K562 (cell line): ENCODE measurements around the gene DYNC2I2. TPM values are rescaled to one million over a fixed set of nuclear protein-coding genes. Genes with fewer than 3 reads are reported as not detected.

ENCODE experiments used
- ATAC-seq: fragments of 200-7000 bp; cut with Tn5 transposase; 3 replicates; pipeline ENCODE4 v1.9.1; 2020; ENCODE audit warnings: moderate library complexity
- BruUV-seq: library from RNA; stranded (reverse); fragments of 400-500 nt; replicated peaks from 2 replicates; lab custom pipeline; 2021; lab: Mats Ljungman, UMichigan
- CTCF ChIA-PET: fragments of 300-600 bp; formaldehyde crosslinking; extraction: SDS; loops from one replicate; lab custom pipeline; 2021; ENCODE audit warnings: low intra/inter-chr PET ratio; lab: Yijun Ruan, JAX
- POLR2A ChIA-PET: fragments of 300-600, 350-650 bp; sonication (Branson Sonifier 250); formaldehyde crosslinking; extraction: SDS; loops from one replicate; lab custom pipeline; 2021; ENCODE audit warnings: antibody characterized with exemption, inconsistent platforms; lab: Yijun Ruan, JAX
- DNase-seq, 4 experiments: peaks; one replicate each; pipeline versions ENCODE4 v3.0.0 to v3.0.0-alpha.2; 2011 to 2018; ENCODE audit warnings: low spot score in 3 of 4, mixed read lengths in 3 of 4; ENCODE audit errors: extremely low read depth in 1 of 4
- FAIRE-seq: peaks from 2 replicates; lab custom pipeline; 2011; peaks lifted over from hg19 to GRCh38; lab: Jason Lieb, UNC
- H2AFZ ChIP-seq: 2 replicates; pipeline ENCODE4 v1.6.0; 2011; ENCODE audit warnings: low read depth, low read length, control low read depth, inconsistent platforms
- H3K27ac ChIP-seq: fragments of 200-600 bp; 3 replicates; pipeline ENCODE4 v1.8.0; 2011; ENCODE audit warnings: low read depth, mild to moderate bottlenecking, control low read depth, inconsistent platforms, low read length, moderate library complexity, mixed read lengths; ENCODE audit errors: extremely low read depth
- H3K27me3 ChIP-seq, 2 experiments: fragments of 300-600 bp in 1 of 2; 2 replicates in 1 of 2; 3 replicates in 1 of 2; pipeline versions ENCODE4 v1.6.0 to v1.8.0; 2011; ENCODE audit warnings: inconsistent platforms in 2 of 2, low read length in 2 of 2, mild to moderate bottlenecking in 1 of 2, mixed read lengths in 1 of 2, moderate library complexity in 1 of 2; ENCODE audit not compliant: control insufficient read depth in 2 of 2, insufficient read depth in 2 of 2
- H3K36me3 ChIP-seq: fragments of 300-600 bp; 3 replicates; pipeline ENCODE4 v1.8.0; 2011; ENCODE audit warnings: mild to moderate bottlenecking, low read length, inconsistent platforms; ENCODE audit not compliant: control insufficient read depth, insufficient read depth
- H3K4me1 ChIP-seq, 2 experiments: fragments of 200-600 bp in 1 of 2; replicated peaks in 1 of 2; 2 replicates in 1 of 2; 3 replicates in 1 of 2; pipeline versions ENCODE4 v1.5.1 to v1.8.0; 2011; ENCODE audit warnings: inconsistent platforms in 2 of 2, low read length in 2 of 2, mild to moderate bottlenecking in 1 of 2, mixed read lengths in 1 of 2, moderate library complexity in 1 of 2; ENCODE audit not compliant: control insufficient read depth in 2 of 2, insufficient read depth in 2 of 2
- H3K4me2 ChIP-seq: 2 replicates; pipeline ENCODE4 v1.6.1; 2011; ENCODE audit warnings: low read length, control low read depth, inconsistent platforms, mixed read lengths; ENCODE audit not compliant: insufficient read depth
- H3K4me3 ChIP-seq: fragments of 200-600 bp; sonication (generic), shearing (Covaris generic); 2 replicates; pipeline ENCODE4 v1.5.1; 2016; ENCODE audit warnings: control low read depth, inconsistent platforms
- H3K79me2 ChIP-seq: fragments of 200-600 bp; 3 replicates; pipeline ENCODE4 v1.8.0; 2011; ENCODE audit warnings: low read length, inconsistent platforms; ENCODE audit not compliant: control insufficient read depth, insufficient read depth
- H3K9ac ChIP-seq, 2 experiments: 2 replicates each; pipeline versions ENCODE4 v1.6.0 to v1.6.1; 2011; ENCODE audit warnings: low read depth in 2 of 2, low read length in 2 of 2, control low read depth in 1 of 2, inconsistent platforms in 1 of 2, mild to moderate bottlenecking in 1 of 2, mixed read lengths in 1 of 2; ENCODE audit not compliant: insufficient read depth in 1 of 2
- H3K9me1 ChIP-seq: one replicate; pipeline ENCODE4 v1.6.0; 2011; ENCODE audit warnings: inconsistent platforms, mild to moderate bottlenecking, low read length, moderate library complexity; ENCODE audit not compliant: control insufficient read depth, insufficient read depth
- H3K9me3 ChIP-seq: replicated peaks from 2 replicates; pipeline ENCODE4 v1.5.1; 2011; ENCODE audit warnings: low read depth, low read length, inconsistent platforms; ENCODE audit not compliant: control insufficient read depth, insufficient read depth
- H4K20me1 ChIP-seq: replicated peaks from 2 replicates; pipeline ENCODE4 v1.6.1; 2011; ENCODE audit warnings: low read length, inconsistent platforms, mixed read lengths; ENCODE audit not compliant: control insufficient read depth, insufficient read depth
- WGBS: fragments of 100-300 bp; shearing (Covaris generic); methylation state at CpG from one replicate; pipeline ENCODE4 v1.1.6; 2016; ENCODE audit warnings: low coverage, mixed read lengths; ENCODE audit not compliant: insufficient coverage; ENCODE audit errors: missing lambda C conversion rate; 5-methylcytosine and 5-hydroxymethylcytosine counted together
- in situ Hi-C: fragments of 300-500 bp; cut with MboI; formaldehyde crosslinking; loops from 4 replicates; pipeline ENCODE4 v1.15.0; 2018; ENCODE audit warnings: inconsistent platforms, mixed read lengths
- intact Hi-C: fragments of 100-400 bp; cut with micrococcal nuclease; formaldehyde crosslinking; loops from 2 replicates; pipeline ENCODE4 v1.14.2; 2022
- polyA plus RNA-seq, 8 experiments: library from polyadenylated mRNA; depleted of rRNA in 4 of 8; stranded (reverse) in 5 of 8; unstranded in 3 of 8; fragments of >200 nt; fragmentation: Nextera tagmentation in 2 of 8; fragmentation: Illumina TruSeq in 1 of 8; extraction: Ambion mirVana in 2 of 8; extraction: Trizol in 1 of 8; gene quantifications; 2 replicates each; pipeline versions ENCODE4 v1.2.1 to v1.2.3, GENCODE V29; 2011 to 2014; ENCODE audit warnings: inconsistent platforms in 1 of 8, missing spikeins in 1 of 8
- total RNA-seq, 7 experiments: library from RNA; depleted of rRNA in 6 of 7; stranded (reverse); fragments of >200 nt in 6 of 7; fragmentation: Illumina TruSeq in 2 of 7; extraction: Trizol in 2 of 7; gene quantifications; 2 replicates each; pipeline versions ENCODE4 v1.2.1 to v1.2.3, GENCODE V29; 2011 to 2021; ENCODE audit warnings: low replicate concordance in 1 of 7
- TF ChIP-seq, protein P1 (sequence below): fragments of 450-650 bp; IDR thresholded peaks from 2 replicates; pipeline ENCODE4 v1.6.1; 2014; ENCODE audit warnings: low read depth, mild to moderate bottlenecking, moderate library complexity, borderline replicate concordance

DYNC2I2 gene
- total and polyA plus RNA-seq, 9 of the 15 experiments (the other 6 are each of a cell fraction or from before 2014, with no cell fraction given) = 1.5 to 249 (median 70.0) TPM

DNA sequence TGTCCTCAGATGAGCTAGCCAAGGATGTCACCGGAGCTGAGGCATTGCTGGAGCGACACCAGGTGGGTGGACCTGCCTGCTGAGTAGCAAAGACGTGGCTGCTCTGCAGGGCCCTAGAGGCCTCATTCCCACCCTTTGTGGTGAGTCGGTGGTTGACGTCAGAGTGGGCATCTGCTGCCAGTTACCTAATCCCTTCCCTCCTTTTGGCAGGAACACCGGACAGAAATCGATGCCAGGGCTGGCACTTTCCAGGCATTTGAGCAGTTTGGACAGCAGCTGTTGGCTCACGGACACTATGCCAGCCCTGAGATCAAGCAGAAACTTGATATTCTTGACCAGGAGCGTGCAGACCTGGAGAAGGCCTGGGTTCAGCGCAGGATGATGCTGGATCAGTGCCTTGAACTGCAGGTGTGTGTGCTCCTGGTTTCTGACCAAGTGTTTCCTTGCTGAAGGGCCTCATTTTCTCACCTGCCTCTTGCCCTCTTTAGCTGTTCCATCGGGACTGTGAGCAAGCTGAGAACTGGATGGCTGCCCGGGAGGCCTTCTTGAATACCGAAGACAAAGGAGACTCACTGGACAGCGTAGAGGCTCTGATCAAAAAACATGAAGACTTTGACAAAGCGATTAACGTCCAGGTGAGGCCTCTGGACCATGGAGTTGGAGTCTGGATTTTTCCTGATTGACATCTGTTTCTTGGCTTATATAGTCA, 48.9 kb downstream of the DYNC2I2 start:
- POLR2A ChIA-PET = interaction anchor here (0.6 to 1.6 kb wide), 3 partner anchors 21 to 120 kb away, joined by 3 to 4 read pairs (median 4); no protein-coding TSS in a partner anchor
- no peak for ATAC-seq

More for the DNA sequence above, 48.9 kb downstream of the DYNC2I2 start:
- H3K4me1 ChIP-seq = peaks cover 0 to 3% of the 10 kb centered on the region in 2 experiments; a peak in 1 of 5 replicates
- no peak overlapping the region for H3K4me3 ChIP-seq
- H3K79me2 ChIP-seq = no peaks in the 10 kb centered on the region
- no peaks in the 10 kb centered on the region for H3K9me1 ChIP-seq
- no peaks in the 10 kb centered on the region for H3K36me3 ChIP-seq
- H3K9me3 ChIP-seq = no peaks in the 10 kb centered on the region
- no TSS peak for BruUV-seq
- H3K27me3 ChIP-seq = no peaks in the 10 kb centered on the region
- no peaks in the 10 kb centered on the region for H4K20me1 ChIP-seq
- H3K4me2 ChIP-seq = no peak overlapping the region
- in situ Hi-C loops (no loop called here), intact Hi-C loops (no loop called here)
- H3K9ac ChIP-seq = peak overlapping the region in 1 of 2 experiments; percentile 23; a peak in 1 of 4 replicates
- H3K27ac ChIP-seq = no peak overlapping the region
- 54% methylated on average over 16 of the region's 16 CpGs for WGBS
- no peak overlapping the region for H2AFZ ChIP-seq
- CTCF ChIA-PET = no interaction called here
- no peak for DNase-seq
- TF ChIP-seq, protein P1, sequence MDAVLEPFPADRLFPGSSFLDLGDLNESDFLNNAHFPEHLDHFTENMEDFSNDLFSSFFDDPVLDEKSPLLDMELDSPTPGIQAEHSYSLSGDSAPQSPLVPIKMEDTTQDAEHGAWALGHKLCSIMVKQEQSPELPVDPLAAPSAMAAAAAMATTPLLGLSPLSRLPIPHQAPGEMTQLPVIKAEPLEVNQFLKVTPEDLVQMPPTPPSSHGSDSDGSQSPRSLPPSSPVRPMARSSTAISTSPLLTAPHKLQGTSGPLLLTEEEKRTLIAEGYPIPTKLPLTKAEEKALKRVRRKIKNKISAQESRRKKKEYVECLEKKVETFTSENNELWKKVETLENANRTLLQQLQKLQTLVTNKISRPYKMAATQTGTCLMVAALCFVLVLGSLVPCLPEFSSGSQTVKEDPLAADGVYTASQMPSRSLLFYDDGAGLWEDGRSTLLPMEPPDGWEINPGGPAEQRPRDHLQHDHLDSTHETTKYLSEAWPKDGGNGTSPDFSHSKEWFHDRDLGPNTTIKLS = no peak
- FAIRE-seq = peak; percentile 37
